A549 (cell line): Measurements from ENCODE around the gene KIAA0930.

Source experiments
- CTCF ChIP-seq: fragments of >200 bp; sonication (Bioruptor Twin); formaldehyde crosslinking; IDR thresholded peaks from 3 replicates; pipeline ENCODE4 v1.5.1; 2016
- MAZ ChIP-seq: fragments of 150-350 bp; IDR thresholded peaks from 2 replicates; pipeline ENCODE4 v1.6.1; 2014; ENCODE audit warnings: antibody characterized with exemption, low read depth, low read length, borderline replicate concordance
- POLR2A ChIP-seq: IDR thresholded peaks from 2 replicates; pipeline ENCODE4 v1.6.1; 2012; ENCODE audit warnings: mild to moderate bottlenecking, low read length
- RNF2 ChIP-seq: fragments of 200-600 bp; sonication (generic); IDR thresholded peaks from 2 replicates; pipeline ENCODE4 v1.6.1; 2016; ENCODE audit warnings: low read depth, mild to moderate bottlenecking, antibody characterized with exemption, moderate library complexity, borderline replicate concordance

GRCh38 chr22:45203150-45203951 lies 37.3 kb downstream of the KIAA0930 start:
- TF ChIP-seq CTCF, result no peak
- TF ChIP-seq POLR2A, result no peak
- no peak for TF ChIP-seq RNF2
- no peak for TF ChIP-seq MAZ
